Measurements from ENCODE around the gene PDIA2. TPM values are rescaled to one million over a fixed set of nuclear protein-coding genes. Genes with fewer than 3 reads are reported as not detected.
A peak's percentile ranks its signal among the peaks of the same experiment; 100 is the strongest.

The PDIA2 gene
- total RNA-seq, 1 experiment from 2014 or later, result 0.71 TPM

DNA sequence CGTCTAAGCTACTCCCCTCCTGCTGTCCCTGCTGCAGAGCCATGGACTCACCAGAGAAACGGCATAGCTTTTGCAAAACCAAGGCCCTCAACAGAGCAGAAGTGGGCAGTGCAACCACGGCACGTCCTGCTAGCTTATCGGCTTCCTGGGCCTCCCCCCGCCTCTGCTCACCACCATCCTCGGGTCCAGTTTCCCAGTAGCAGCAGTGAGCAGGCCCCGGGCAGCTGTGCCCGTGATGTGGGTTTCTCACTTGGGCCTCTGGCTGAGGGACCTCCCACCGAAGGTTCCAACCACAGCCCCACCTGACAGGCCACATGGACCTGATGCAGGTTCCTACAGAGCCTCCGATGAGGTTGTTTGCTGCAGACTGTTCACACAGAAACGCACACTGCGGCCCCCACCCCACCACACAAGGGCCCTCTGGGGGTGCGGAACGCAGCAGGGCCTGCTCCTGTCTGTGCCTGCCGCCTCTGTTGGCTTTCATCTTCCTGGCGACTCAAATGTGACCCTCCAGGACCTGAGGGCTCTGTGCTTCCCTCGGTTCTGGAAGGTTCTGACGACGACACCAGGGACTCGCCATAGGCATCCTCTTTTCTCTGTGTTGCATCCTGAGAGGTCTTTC is 24.8 kb downstream of the PDIA2 start:
- no peak overlapping the region for H3K4me3 ChIP-seq (ENCODE audit: low read length)
- H2AFZ ChIP-seq (ENCODE audit: low read length), result no peak overlapping the region
- no peak for DNase-seq
- no peaks in the 10 kb centered on the region for H3K36me3 ChIP-seq (ENCODE audit: insufficient read depth, low read length)
- no peaks in the 10 kb centered on the region for H3K9me3 ChIP-seq (ENCODE audit: low read length)
- H4K20me1 ChIP-seq (ENCODE audit: insufficient read depth, low read depth, low read length), result 0 out of 2 replicates have a peak, but pooled peaks cover 3% of the 10 kb centered on the region
- H3K9me2 ChIP-seq (replicated peaks; ENCODE audit: insufficient read depth, low read length), result no peaks in the 10 kb centered on the region
- H3K4me1 ChIP-seq (ENCODE audit: low read length), result no peaks in the 10 kb centered on the region
- no peak overlapping the region for H3K27ac ChIP-seq (ENCODE audit: low read length)
- H3K9ac ChIP-seq (ENCODE audit: low read length), result no peak overlapping the region
- peaks cover 13% of the 10 kb centered on the region; the same call in 1 of the 2 replicates for H3K79me2 ChIP-seq (ENCODE audit: low read length)
- no peaks in the 10 kb centered on the region for H3K27me3 ChIP-seq (ENCODE audit: low read length)
- no peak overlapping the region for H3K4me2 ChIP-seq (ENCODE audit: low read depth, low read length, poor library complexity, severe bottlenecking)

DNA sequence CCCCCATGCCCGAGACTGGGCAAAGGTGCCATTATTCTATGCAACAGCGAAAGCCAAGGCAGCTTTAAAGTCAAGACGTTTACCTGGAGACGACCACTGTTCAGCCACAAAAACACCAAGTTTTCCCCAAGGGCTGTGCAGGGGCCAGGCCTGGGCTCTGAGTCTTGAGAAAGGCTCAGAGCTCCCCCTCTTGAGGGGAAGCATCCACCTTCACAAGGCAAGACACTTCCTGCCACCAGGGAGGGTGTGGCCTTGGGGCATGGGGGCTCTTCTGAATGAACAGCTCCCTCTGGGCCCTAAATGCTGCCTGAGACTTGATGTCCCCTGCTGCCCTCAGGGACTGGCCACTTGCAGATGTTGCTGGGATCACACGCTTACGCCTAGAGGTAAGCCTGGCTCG is 26.5 kb downstream of the PDIA2 start:
- Histone ChIP-seq H3K4me3 (ENCODE audit: low read length) (no peak overlapping the region), H2AFZ (ENCODE audit: low read length) (no peak overlapping the region), H3K36me3 (ENCODE audit: insufficient read depth, low read length) (no peaks in the 10 kb centered on the region), H3K27me3 (ENCODE audit: low read length) (no peaks in the 10 kb centered on the region), H3K27ac (ENCODE audit: low read length) (no peak overlapping the region), H3K4me1 (ENCODE audit: low read length) (no peaks in the 10 kb centered on the region), H3K79me2 (ENCODE audit: low read length) (peaks cover 17% of the 10 kb centered on the region; the same call in 1 of the 2 replicates), H3K9ac (ENCODE audit: low read length) (no peak overlapping the region), H3K4me2 (ENCODE audit: low read depth, low read length, poor library complexity, severe bottlenecking) (no peak overlapping the region), H4K20me1 (ENCODE audit: insufficient read depth, low read depth, low read length) (0 out of 2 replicates have a peak, but pooled peaks cover 9% of the 10 kb centered on the region), H3K9me2 (replicated peaks; ENCODE audit: insufficient read depth, low read length) (no peaks in the 10 kb centered on the region), H3K9me3 (ENCODE audit: low read length) (no peaks in the 10 kb centered on the region)
- DNase-seq, result no peak

DNA sequence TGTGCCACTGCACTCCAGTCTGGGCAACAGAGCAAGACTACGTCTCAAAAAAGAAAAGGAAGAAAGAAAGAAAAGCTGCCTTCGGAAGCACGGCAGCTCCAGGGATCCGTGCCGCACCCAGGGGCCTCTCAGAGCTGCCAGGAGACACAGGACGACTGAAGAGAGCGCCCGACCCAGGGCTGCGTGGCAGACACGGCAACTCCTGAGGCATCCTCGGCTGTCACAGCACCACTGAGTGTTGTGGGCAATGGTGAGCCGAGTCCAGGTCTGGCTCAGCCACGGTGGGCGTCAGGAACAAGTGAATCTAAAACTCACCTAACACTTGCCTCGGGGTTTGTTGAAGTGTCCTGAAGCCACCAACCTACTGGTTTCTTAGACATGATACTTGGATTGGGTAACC is 28.8 kb downstream of the PDIA2 start:
- Histone ChIP-seq H4K20me1 (ENCODE audit: insufficient read depth, low read depth, low read length) (peaks cover 9% of the 10 kb centered on the region; the same call in 1 of the 2 replicates), H3K9ac (ENCODE audit: low read length) (no peak overlapping the region), H3K9me2 (replicated peaks; ENCODE audit: insufficient read depth, low read length) (no peaks in the 10 kb centered on the region), H3K27me3 (ENCODE audit: low read length) (no peaks in the 10 kb centered on the region), H3K79me2 (ENCODE audit: low read length) (peaks cover 32% of the 10 kb centered on the region), H3K9me3 (ENCODE audit: low read length) (no peaks in the 10 kb centered on the region), H2AFZ (ENCODE audit: low read length) (no peak overlapping the region), H3K4me2 (ENCODE audit: low read depth, low read length, poor library complexity, severe bottlenecking) (no peak overlapping the region), H3K4me1 (ENCODE audit: low read length) (no peaks in the 10 kb centered on the region), H3K4me3 (ENCODE audit: low read length) (no peak overlapping the region), H3K27ac (ENCODE audit: low read length) (no peak overlapping the region), H3K36me3 (ENCODE audit: insufficient read depth, low read length) (no peaks in the 10 kb centered on the region)
- no peak for DNase-seq

DNA sequence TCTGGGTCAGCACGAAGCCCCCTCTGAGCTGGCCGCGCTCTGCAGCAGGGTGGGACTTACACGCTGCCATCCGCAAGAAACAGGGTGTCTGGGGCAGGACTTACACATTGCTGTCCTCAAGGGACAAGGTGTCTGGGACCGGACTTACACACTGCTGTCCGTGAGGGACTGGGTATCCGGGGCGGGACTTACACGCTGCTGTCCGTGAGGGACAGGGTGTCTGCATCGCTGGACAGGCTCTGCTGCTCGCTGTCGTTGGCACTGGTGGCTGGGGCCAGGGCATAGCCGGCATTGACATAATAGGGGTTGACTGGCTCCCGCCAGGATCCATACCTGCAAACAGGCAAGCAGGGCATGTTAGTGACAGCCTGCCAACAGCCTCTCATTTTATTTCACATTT is 31.4 kb downstream of the PDIA2 start:
- H3K9ac ChIP-seq (ENCODE audit: low read length), result no peak overlapping the region
- H3K36me3 ChIP-seq (ENCODE audit: insufficient read depth, low read length), result no peaks in the 10 kb centered on the region
- no peaks in the 10 kb centered on the region for H3K27me3 ChIP-seq (ENCODE audit: low read length)
- peaks cover 56% of the 10 kb centered on the region for H3K79me2 ChIP-seq (ENCODE audit: low read length)
- H3K4me3 ChIP-seq (ENCODE audit: low read length), result no peak overlapping the region
- H3K27ac ChIP-seq (ENCODE audit: low read length), result no peak overlapping the region
- no peak overlapping the region for H2AFZ ChIP-seq (ENCODE audit: low read length)
- no peaks in the 10 kb centered on the region for H3K4me1 ChIP-seq (ENCODE audit: low read length)
- H3K9me2 ChIP-seq (replicated peaks; ENCODE audit: insufficient read depth, low read length), result no peaks in the 10 kb centered on the region
- H3K4me2 ChIP-seq (ENCODE audit: low read depth, low read length, poor library complexity, severe bottlenecking), result no peak overlapping the region
- no peak for DNase-seq
- H4K20me1 ChIP-seq (ENCODE audit: insufficient read depth, low read depth, low read length), result peaks cover 21% of the 10 kb centered on the region; the same call in 1 of the 2 replicates
- no peaks in the 10 kb centered on the region for H3K9me3 ChIP-seq (ENCODE audit: low read length)

DNA sequence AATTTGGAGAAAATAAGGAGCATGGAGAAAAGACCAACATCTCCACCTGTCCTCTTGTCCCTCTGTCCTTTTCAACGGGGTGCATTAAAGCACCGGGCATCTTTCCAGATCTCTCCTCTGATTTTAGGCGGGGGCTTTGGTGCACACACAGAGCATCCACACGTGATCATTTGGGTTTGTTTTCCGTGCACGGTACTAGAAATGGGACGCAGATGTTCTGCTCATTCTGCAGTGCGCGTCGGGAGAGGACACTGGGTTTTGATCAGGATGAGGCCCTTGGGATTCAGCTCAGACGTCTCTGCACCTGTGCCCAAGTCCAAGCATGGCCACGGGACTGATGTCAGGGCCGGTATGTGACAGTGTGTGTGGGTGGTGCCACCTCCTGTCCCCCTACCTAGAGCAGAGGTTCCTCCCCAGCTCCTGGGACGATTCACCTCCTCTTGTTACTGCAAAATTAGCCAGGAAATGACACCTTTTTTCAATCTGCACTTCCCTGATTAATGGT is 31.9 kb downstream of the PDIA2 start:
- H3K36me3 ChIP-seq (ENCODE audit: insufficient read depth, low read length), result no peaks in the 10 kb centered on the region
- H3K9me3 ChIP-seq (ENCODE audit: low read length), result no peaks in the 10 kb centered on the region
- H3K79me2 ChIP-seq (ENCODE audit: low read length), result peaks cover 57% of the 10 kb centered on the region
- no peaks in the 10 kb centered on the region for H3K27me3 ChIP-seq (ENCODE audit: low read length)
- no peak for DNase-seq
- no peak overlapping the region for H3K4me2 ChIP-seq (ENCODE audit: low read depth, low read length, poor library complexity, severe bottlenecking)
- no peak overlapping the region for H3K27ac ChIP-seq (ENCODE audit: low read length)
- H2AFZ ChIP-seq (ENCODE audit: low read length), result no peak overlapping the region
- H3K9me2 ChIP-seq (replicated peaks; ENCODE audit: insufficient read depth, low read length), result no peaks in the 10 kb centered on the region
- H3K4me1 ChIP-seq (ENCODE audit: low read length), result no peaks in the 10 kb centered on the region
- H3K4me3 ChIP-seq (ENCODE audit: low read length), result no peak overlapping the region
- peaks cover 21% of the 10 kb centered on the region; the same call in 1 of the 2 replicates for H4K20me1 ChIP-seq (ENCODE audit: insufficient read depth, low read depth, low read length)
- H3K9ac ChIP-seq (ENCODE audit: low read length), result no peak overlapping the region

DNA sequence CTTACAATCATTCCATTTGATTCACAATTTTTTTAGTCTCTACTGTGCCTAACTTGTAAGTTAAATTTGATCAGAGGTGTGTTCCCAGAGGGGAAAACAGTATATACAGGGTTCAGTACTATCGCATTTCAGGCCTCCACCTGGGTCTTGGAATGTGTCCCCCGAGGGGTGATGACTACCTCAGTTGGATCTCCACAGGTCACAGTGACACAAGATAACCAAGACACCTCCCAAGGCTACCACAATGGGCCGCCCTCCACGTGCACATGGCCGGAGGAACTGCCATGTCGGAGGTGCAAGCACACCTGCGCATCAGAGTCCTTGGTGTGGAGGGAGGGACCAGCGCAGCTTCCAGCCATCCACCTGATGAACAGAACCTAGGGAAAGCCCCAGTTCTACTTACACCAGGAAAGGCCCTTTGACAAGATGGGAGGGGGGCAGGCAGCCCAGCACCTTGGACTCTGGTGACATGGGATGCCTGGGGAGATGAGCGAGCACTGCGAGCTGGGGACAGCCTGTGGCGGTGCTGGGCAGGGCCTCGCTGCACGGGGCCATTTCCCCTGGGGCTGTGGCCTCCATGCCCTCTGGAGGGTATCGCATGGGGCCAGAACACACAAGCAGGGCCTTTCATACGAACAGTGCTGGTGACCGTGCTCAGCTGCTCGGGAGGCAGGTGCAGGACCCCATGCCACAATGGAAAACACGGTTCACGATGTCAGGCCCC is 33.9 kb downstream of the PDIA2 start:
- H3K9ac ChIP-seq (ENCODE audit: low read length), result no peak overlapping the region
- no peaks in the 10 kb centered on the region for H3K9me3 ChIP-seq (ENCODE audit: low read length)
- H3K27ac ChIP-seq (ENCODE audit: low read length), result no peak overlapping the region
- H3K27me3 ChIP-seq (ENCODE audit: low read length), result no peaks in the 10 kb centered on the region
- H3K4me3 ChIP-seq (ENCODE audit: low read length), result no peak overlapping the region
- H3K4me2 ChIP-seq (ENCODE audit: low read depth, low read length, poor library complexity, severe bottlenecking), result no peak overlapping the region
- H4K20me1 ChIP-seq (ENCODE audit: insufficient read depth, low read depth, low read length), result peaks cover 21% of the 10 kb centered on the region; the same call in 1 of the 2 replicates
- peaks cover 74% of the 10 kb centered on the region for H3K79me2 ChIP-seq (ENCODE audit: low read length)
- no peak for DNase-seq
- H3K4me1 ChIP-seq (ENCODE audit: low read length), result no peaks in the 10 kb centered on the region
- no peaks in the 10 kb centered on the region for H3K9me2 ChIP-seq (replicated peaks; ENCODE audit: insufficient read depth, low read length)
- H2AFZ ChIP-seq (ENCODE audit: low read length), result no peak overlapping the region
- H3K36me3 ChIP-seq (ENCODE audit: insufficient read depth, low read length), result no peaks in the 10 kb centered on the region

DNA sequence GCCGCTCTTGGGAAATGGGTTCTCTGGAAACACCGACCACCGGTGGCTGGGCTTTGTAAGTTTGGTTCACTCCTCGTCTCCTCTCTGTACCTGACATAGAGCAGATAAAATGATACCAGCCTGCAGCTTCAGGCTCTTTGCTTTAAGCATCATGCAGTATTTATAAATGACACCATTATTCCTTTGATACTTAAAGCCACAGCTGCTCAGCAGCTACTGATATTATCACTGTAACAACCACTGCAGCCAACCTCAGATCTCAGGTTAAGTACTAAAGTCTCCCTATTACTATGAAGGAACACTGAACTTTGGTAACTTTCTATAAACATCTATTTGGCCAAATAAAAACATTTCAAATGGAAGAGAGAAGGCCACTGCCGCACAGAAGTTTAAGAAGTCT is 34.6 kb downstream of the PDIA2 start:
- no peak for DNase-seq
- Histone ChIP-seq H3K9ac (ENCODE audit: low read length) (no peak overlapping the region), H3K4me2 (ENCODE audit: low read depth, low read length, poor library complexity, severe bottlenecking) (no peak overlapping the region), H3K36me3 (ENCODE audit: insufficient read depth, low read length) (no peaks in the 10 kb centered on the region), H2AFZ (ENCODE audit: low read length) (no peak overlapping the region), H3K9me2 (replicated peaks; ENCODE audit: insufficient read depth, low read length) (no peaks in the 10 kb centered on the region), H3K79me2 (ENCODE audit: low read length) (peaks cover 77% of the 10 kb centered on the region), H4K20me1 (ENCODE audit: insufficient read depth, low read depth, low read length) (peaks cover 21% of the 10 kb centered on the region; the same call in 1 of the 2 replicates), H3K4me3 (ENCODE audit: low read length) (no peak overlapping the region), H3K27me3 (ENCODE audit: low read length) (no peaks in the 10 kb centered on the region), H3K9me3 (ENCODE audit: low read length) (no peaks in the 10 kb centered on the region), H3K4me1 (ENCODE audit: low read length) (no peaks in the 10 kb centered on the region), H3K27ac (ENCODE audit: low read length) (no peak overlapping the region)

DNA sequence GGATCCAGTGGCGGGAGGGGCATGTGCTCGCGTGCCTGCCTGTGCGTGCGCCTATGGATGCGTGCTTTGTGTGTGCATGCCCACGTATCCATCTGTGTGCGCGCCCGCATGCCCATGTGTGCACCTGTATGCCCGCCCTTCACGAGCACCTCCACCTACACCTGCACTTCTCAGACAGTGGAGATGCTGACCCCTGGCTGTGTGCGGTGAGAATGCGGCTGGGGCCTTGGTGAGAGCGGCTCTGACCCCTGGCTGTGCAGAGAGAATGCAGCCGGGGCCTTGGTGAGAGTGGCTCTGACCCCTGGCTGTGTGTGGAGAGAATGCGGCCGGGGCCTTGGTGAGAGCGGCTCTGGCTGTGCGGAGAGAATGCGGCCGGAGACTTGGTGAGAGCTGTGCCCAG is 35.7 kb downstream of the PDIA2 start:
- no peaks in the 10 kb centered on the region for H3K36me3 ChIP-seq (ENCODE audit: insufficient read depth, low read length)
- H3K9me3 ChIP-seq (ENCODE audit: low read length), result no peaks in the 10 kb centered on the region
- peak; percentile 52 for DNase-seq
- no peak overlapping the region for H3K4me2 ChIP-seq (ENCODE audit: low read depth, low read length, poor library complexity, severe bottlenecking)
- no peak overlapping the region for H3K27ac ChIP-seq (ENCODE audit: low read length)
- H4K20me1 ChIP-seq (ENCODE audit: insufficient read depth, low read depth, low read length), result peaks cover 21% of the 10 kb centered on the region; the same call in 1 of the 2 replicates
- no peaks in the 10 kb centered on the region for H3K27me3 ChIP-seq (ENCODE audit: low read length)
- no peak overlapping the region for H2AFZ ChIP-seq (ENCODE audit: low read length)
- H3K4me3 ChIP-seq (ENCODE audit: low read length), result no peak overlapping the region
- no peaks in the 10 kb centered on the region for H3K4me1 ChIP-seq (ENCODE audit: low read length)
- H3K79me2 ChIP-seq (ENCODE audit: low read length), result peaks cover 76% of the 10 kb centered on the region
- H3K9me2 ChIP-seq (replicated peaks; ENCODE audit: insufficient read depth, low read length), result no peaks in the 10 kb centered on the region
- no peak overlapping the region for H3K9ac ChIP-seq (ENCODE audit: low read length)

All from Karpas-422 (cell line).